GM18502 (cell line): Measurements from ENCODE around the gene PARPBP.
"Not testable (repeated sequence)": the region's sequence is repeated elsewhere in the genome, so short reads cannot be mapped to it uniquely, and the experiment has no call there.

Experiments used
- ATAC-seq: cut with Tn5 transposase; IDR thresholded peaks from one replicate; pipeline ENCODE4 v1.9.1; 2021; ENCODE audit warnings: mild to moderate bottlenecking; ENCODE audit not compliant: unreplicated experiment, poor library complexity

Gene PARPBP

GRCh38 chr12:102234599-102234998 lies 114.6 kb downstream of the PARPBP start:
- no peak for ATAC-seq

GRCh38 chr12:102240859-102241258 lies 120.9 kb downstream of the PARPBP start:
- not testable (repeated sequence) for ATAC-seq
